GM12873 (cell line): Measurements from ENCODE around the gene ECM2.

Source experiments
- TF ChIP-seq, protein P1 (sequence below): IDR thresholded peaks from 2 replicates; pipeline ENCODE4 v1.5.1; 2012; ENCODE audit warnings: low read depth, mild to moderate bottlenecking, moderate library complexity, low read length, control low read depth; ENCODE audit not compliant: insufficient read depth; ENCODE audit errors: missing control alignments

The ECM2 gene

DNA sequence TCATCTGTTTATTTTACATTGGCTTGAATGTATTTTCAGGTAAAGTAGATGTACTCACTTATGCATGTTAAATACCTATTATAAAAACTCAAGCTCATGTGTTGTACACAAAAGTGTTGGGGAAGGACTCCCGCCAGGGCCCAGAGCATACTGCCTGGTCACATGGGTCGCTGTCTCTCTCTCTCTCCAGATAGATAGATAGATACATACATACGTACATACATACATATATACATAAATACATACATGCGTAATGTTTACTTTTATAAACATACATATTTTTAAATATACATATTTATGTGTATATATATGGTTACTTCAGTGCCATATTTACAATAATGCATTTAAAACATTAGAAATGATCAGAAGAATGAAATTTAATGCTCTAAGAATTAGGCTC lies 78.2 kb downstream of the ECM2 start:
- TF ChIP-seq, protein P1, sequence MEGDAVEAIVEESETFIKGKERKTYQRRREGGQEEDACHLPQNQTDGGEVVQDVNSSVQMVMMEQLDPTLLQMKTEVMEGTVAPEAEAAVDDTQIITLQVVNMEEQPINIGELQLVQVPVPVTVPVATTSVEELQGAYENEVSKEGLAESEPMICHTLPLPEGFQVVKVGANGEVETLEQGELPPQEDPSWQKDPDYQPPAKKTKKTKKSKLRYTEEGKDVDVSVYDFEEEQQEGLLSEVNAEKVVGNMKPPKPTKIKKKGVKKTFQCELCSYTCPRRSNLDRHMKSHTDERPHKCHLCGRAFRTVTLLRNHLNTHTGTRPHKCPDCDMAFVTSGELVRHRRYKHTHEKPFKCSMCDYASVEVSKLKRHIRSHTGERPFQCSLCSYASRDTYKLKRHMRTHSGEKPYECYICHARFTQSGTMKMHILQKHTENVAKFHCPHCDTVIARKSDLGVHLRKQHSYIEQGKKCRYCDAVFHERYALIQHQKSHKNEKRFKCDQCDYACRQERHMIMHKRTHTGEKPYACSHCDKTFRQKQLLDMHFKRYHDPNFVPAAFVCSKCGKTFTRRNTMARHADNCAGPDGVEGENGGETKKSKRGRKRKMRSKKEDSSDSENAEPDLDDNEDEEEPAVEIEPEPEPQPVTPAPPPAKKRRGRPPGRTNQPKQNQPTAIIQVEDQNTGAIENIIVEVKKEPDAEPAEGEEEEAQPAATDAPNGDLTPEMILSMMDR, result no peak

DNA sequence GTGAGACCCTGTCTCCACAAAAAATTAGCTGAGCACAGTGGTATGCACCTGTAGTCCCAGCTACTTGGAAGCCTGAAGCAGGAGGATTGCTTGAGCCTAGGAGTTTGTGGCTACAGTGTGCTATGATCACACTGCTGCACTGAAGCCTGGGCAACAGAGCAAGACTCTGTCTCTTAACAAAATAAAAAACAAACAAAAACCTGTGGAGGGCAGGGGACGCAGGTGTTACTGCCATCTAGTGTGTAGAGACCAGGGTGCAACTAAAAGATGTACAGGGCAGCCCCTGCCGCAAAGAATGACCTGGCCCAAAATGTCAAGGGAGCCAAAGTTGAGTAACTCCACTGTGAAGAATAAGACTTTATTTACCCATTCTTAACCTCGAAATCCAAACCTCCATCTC lies 80.6 kb downstream of the ECM2 start:
- TF ChIP-seq, protein P1, result peak; percentile 49

DNA sequence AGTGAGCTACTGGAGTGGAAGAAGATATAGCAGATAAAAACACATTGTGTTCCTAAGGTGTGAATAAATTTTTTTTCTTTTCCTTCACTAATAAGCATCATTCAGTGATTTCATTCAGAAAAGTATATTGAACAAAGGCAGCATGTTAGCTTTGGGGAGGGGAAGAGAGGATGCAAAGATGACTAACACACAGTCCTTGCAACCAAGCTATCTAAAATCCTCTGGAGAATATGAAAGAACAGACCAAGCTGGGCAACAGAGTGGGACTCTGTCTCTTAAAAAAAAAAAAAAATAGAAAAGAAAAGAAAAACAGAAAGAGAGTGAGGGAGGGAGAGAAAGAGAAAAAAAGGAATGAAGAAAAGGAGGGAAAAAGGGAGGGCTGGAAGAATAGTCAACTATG lies 89.3 kb downstream of the ECM2 start:
- TF ChIP-seq, protein P1, result no peak
